GM12891 (cell line): ENCODE results near the gene BRD3.

Experiments
- DNase-seq: peaks from one replicate; pipeline ENCODE4 v3.0.0; 2011; ENCODE audit warnings: low spot score; ENCODE audit not compliant: insufficient read length
- FAIRE-seq: peaks from 2 replicates; lab custom pipeline; 2011; peaks lifted over from hg19 to GRCh38; lab: Jason Lieb, UNC
- PAX5 ChIP-seq: IDR thresholded peaks from 2 replicates; pipeline ENCODE4 v1.6.1; 2011; ENCODE audit warnings: low read length, moderate library complexity, mild to moderate bottlenecking; ENCODE audit not compliant: insufficient read depth, severe bottlenecking
- POLR2A ChIP-seq: IDR thresholded peaks from 2 replicates; pipeline ENCODE4 v1.6.1; 2011; ENCODE audit warnings: low read depth, low read length, control low read depth
- POLR2AphosphoS5 ChIP-seq: IDR thresholded peaks from 2 replicates; pipeline ENCODE4 v1.6.1; 2011; ENCODE audit warnings: low read depth, low read length, control low read depth
- POU2F2 ChIP-seq: IDR thresholded peaks from 2 replicates; pipeline ENCODE4 v1.6.1; 2011; ENCODE audit warnings: low read depth, mild to moderate bottlenecking, control low read depth, low read length, moderate library complexity
- SPI1 ChIP-seq: IDR thresholded peaks from 2 replicates; pipeline ENCODE4 v1.6.1; 2011; ENCODE audit warnings: low read depth, low read length, control low read depth
- TAF1 ChIP-seq: IDR thresholded peaks from 2 replicates; pipeline ENCODE4 v1.6.1; 2011; ENCODE audit warnings: low read depth, low read length, control low read depth

Gene BRD3

GRCh38 chr9:134024214-134024792, 43.5 kb downstream of the BRD3 start:
- no peak for FAIRE-seq
- TF ChIP-seq SPI1: no peak
- TF ChIP-seq PAX5: no peak
- no peak for TF ChIP-seq POLR2AphosphoS5
- no peak for TF ChIP-seq TAF1
- no peak for TF ChIP-seq POLR2A
- TF ChIP-seq POU2F2: no peak
- DNase-seq: no peak

GRCh38 chr9:134014946-134015345, 52.9 kb downstream of the BRD3 start:
- no peak for TF ChIP-seq POLR2AphosphoS5
- TF ChIP-seq PAX5: no peak
- no peak for TF ChIP-seq SPI1
- no peak for TF ChIP-seq TAF1
- no peak for TF ChIP-seq POLR2A
- TF ChIP-seq POU2F2: no peak
- FAIRE-seq (no peak), DNase-seq (no peak)

- FAIRE-seq: no peak
- DNase-seq: no peak
- TF ChIP-seq TAF1 (no peak), POLR2AphosphoS5 (no peak)
These were observed 56.4 kb downstream of the BRD3 start for GRCh38 chr9:134011401-134011800.

GRCh38 chr9:134010310-134011173, 57.3 kb downstream of the BRD3 start:
- TF ChIP-seq POLR2A (no peak), TAF1 (no peak), POLR2AphosphoS5 (no peak), PAX5 (no peak), SPI1 (no peak), POU2F2 (no peak)
- FAIRE-seq: no peak
- no peak for DNase-seq

GRCh38 chr9:134007571-134007970, 60.3 kb downstream of the BRD3 start:
- DNase-seq (no peak), FAIRE-seq (no peak)
- no peak for TF ChIP-seq POLR2AphosphoS5
- no peak for TF ChIP-seq SPI1
- TF ChIP-seq PAX5: no peak

GRCh38 chr9:134007150-134007549, 60.7 kb downstream of the BRD3 start:
- no peak for DNase-seq
- TF ChIP-seq POLR2AphosphoS5: no peak
- TF ChIP-seq POLR2A: no peak
- TF ChIP-seq POU2F2: no peak
- TF ChIP-seq TAF1: no peak
- no peak for TF ChIP-seq PAX5
- TF ChIP-seq SPI1: no peak
- FAIRE-seq: no peak

GRCh38 chr9:134005381-134005780, 62.4 kb downstream of the BRD3 start:
- DNase-seq: no peak
- no peak for TF ChIP-seq TAF1
- TF ChIP-seq PAX5: no peak
- no peak for TF ChIP-seq SPI1
- TF ChIP-seq POLR2A: no peak
- no peak for TF ChIP-seq POU2F2
- no peak for TF ChIP-seq POLR2AphosphoS5
- no peak for FAIRE-seq

- FAIRE-seq (no peak), DNase-seq (no peak)
- TF ChIP-seq SPI1 (no peak), POLR2AphosphoS5 (no peak), POLR2A (no peak), TAF1 (no peak), POU2F2 (no peak)
These were observed 62.9 kb downstream of the BRD3 start for GRCh38 chr9:134004881-134005280.

- TF ChIP-seq POLR2A (no peak), POLR2AphosphoS5 (no peak), SPI1 (no peak), PAX5 (no peak), TAF1 (no peak), POU2F2 (no peak)
- FAIRE-seq: no peak
- DNase-seq: no peak
These were observed 63.5 kb downstream of the BRD3 start for GRCh38 chr9:134004131-134004873.

GRCh38 chr9:134003237-134003636, 64.6 kb downstream of the BRD3 start:
- FAIRE-seq (no peak), DNase-seq (no peak)
- TF ChIP-seq POLR2AphosphoS5 (no peak), POLR2A (no peak), TAF1 (no peak), SPI1 (no peak)
